ENCODE data around the gene STIP1. TPM values are rescaled to one million over a fixed set of nuclear protein-coding genes. Genes with fewer than 3 reads are reported as not detected.
A peak's percentile ranks its signal among the peaks of the same experiment; 100 is the strongest.

Gene STIP1
- total RNA-seq, 1 experiment from 2014 or later: 342 TPM

GRCh38 chr11:64222651-64223000, 36.7 kb downstream of the STIP1 start:
- no peak for DNase-seq (ENCODE audit: low spot score)

- DNase-seq (ENCODE audit: low spot score): no peak
Measured at GRCh38 chr11:64223001-64223651, 37.2 kb downstream of the STIP1 start.

- DNase-seq (ENCODE audit: low spot score): no peak
Measured at GRCh38 chr11:64224151-64224890, 38.4 kb downstream of the STIP1 start.

- DNase-seq (ENCODE audit: low spot score): no peak
Measured at GRCh38 chr11:64224891-64225607, 39.1 kb downstream of the STIP1 start.

GRCh38 chr11:64225608-64226506, 39.9 kb downstream of the STIP1 start, which contains the start of the genes NUDT22 and TRPT1:
NUDT22 (plus strand) TSS chr11:64226274; CDS start chr11:64226653, 379 bp downstream.
TRPT1 (minus strand) TSS chr11:64226186; CDS start chr11:64225860, 326 bp downstream.
- DNase-seq (ENCODE audit: low spot score): peak; percentile 94

DNA sequence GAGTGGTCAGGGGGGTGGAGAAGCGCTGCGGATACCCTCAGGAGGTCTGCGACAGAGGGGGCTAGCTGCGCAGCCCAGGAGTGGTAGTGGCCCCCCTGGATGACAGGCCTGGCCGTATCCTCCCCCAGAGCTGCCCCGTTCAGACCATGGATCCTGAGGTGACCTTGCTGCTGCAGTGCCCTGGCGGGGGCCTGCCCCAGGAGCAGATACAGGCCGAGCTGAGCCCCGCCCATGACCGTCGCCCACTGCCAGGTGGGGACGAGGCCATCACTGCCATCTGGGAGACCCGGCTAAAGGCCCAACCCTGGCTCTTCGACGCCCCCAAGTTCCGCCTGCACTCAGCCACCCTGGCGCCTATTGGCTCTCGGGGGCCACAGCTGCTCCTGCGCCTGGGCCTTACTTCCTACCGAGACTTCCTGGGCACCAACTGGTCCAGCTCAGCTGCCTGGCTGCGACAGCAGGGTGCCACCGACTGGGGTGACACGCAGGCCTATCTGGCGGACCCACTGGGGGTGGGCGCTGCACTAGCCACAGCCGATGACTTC, 40.6 kb downstream of the STIP1 start:
- peak; percentile 59 for DNase-seq (ENCODE audit: low spot score)

GRCh38 chr11:64227405-64227956, 41.5 kb downstream of the STIP1 start:
- DNase-seq (ENCODE audit: low spot score): no peak

GRCh38 chr11:64229090-64229743, 43.2 kb downstream of the STIP1 start:
- no peak for DNase-seq (ENCODE audit: low spot score)

DNA sequence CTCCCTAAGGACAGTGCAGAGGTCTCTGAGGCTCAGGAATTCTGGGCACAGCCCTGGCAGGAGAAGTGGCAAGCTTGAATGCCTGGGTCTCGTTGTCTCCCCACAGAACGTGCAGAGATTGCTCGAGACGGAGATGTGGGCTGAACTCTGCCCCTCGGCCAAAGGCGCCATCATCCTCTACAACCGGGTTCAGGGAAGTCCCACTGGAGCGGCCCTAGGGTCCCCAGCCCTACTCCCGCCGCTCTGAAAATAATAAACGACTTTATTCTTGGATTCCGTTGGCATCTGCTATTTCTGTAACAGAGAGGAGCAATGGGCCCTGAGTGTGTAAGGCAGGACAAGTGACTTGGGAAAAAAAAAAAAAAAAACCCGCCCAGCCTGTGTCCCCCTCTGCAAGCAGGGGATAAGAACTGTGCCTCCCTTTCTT, 43.8 kb downstream of the STIP1 start:
- no peak for DNase-seq (ENCODE audit: low spot score)

DNA sequence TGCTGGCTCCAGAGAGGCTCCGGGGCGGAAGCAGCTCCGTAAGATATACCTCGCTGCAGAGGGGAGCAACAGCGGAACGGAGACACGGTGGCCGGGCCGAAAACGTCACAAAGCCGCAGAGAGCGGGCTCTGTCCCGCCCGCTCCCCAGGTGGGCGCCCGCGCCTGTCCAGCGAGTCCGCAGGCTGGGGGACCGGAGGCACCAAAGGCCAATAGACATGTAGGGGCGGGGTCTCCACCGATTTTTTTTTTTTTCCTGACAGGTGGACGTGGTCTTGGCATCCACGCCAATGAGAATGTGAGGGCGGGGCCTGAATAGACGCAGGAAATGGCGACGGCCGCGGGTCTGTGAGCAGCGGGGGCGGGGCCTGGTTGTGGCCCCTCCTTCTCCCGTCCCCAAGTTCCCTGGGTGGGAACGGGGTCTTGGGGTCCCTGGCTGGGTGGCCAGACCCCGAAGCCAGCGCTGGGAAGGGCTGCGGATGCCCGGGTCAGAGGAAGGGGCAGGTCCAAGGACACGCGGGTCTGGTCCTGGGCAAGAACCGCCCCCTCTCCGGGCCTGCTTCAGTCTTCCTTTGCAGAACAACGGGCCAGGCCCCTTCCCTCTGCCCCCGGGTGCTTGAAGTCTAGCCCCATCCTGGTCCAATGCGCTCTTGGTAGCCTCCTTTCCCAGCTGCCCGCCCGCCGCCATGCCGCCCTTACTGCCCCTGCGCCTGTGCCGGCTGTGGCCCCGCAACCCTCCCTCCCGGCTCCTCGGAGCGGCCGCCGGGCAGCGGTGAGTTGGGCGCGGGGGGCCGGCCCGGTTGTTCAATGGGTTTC, 44.4 kb downstream of the STIP1 start, which contains the start of gene DNAJC4:
DNAJC4 (plus strand) TSS at position 378 of the 814 bp plus-strand sequence; CDS start at position 685, 307 bp downstream.
- peak; percentile 93 for DNase-seq (ENCODE audit: low spot score)

DNA sequence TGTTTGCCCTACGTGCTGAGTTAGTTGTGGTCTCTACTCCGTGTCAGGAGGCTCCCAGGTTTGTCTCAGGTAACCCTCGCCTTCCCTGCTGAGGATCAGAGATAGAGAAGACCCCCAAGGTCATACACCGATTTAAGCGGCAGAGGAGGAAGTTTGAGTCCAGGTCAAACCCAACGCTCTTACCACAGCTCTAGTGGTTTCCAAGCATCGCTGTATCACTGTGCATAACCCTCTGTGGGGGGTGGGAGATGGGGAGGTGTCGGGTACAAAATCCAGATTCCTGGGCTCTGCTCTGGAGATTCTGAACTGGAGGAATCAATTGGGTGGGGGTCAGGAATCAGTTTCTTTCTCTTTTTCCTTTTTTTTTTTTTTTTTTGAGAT, 45.0 kb downstream of the STIP1 start:
- DNase-seq (ENCODE audit: low spot score): no peak

- DNase-seq (ENCODE audit: low spot score): no peak
Measured at GRCh38 chr11:64231546-64231945, 45.6 kb downstream of the STIP1 start.

DNA sequence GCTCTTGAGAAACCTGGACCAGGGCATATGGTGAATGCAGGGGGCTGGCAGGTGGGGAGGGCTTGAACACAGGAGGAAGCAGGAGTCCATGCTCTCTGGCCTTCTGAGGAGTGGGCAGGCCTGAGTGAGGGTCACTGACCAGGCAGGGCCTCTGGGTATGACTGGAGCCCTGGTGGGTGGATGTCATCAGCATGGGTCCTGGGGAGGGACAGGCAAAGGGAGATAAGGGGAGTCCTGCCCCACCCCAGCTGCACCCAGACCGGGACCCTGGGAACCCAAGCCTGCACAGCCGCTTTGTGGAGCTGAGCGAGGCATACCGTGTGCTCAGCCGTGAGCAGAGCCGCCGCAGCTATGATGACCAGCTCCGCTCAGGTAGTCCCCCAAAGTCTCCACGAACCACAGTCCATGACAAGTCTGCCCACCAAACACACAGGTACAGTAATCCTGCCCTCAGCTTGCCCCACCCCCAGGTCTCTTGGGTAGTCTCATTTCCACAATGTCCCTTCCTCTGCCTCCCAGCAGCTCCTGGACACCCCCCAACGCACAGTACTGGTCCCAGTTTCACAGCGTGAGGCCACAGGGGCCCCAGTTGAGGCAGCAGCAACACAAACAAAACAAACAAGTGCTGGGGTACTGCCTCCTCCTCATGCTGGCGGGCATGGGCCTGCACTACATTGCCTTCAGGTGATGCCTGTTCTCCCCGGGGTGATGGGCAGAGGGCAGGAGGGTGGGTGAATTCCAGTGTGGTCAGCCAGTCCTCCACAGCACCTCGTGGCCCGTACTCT, 46.4 kb downstream of the STIP1 start:
- DNase-seq (ENCODE audit: low spot score): no peak

- no peak for DNase-seq (ENCODE audit: low spot score)
Measured at GRCh38 chr11:64232967-64233315, 47.0 kb downstream of the STIP1 start.

- DNase-seq (ENCODE audit: low spot score): peak; percentile 44
Measured at GRCh38 chr11:64233913-64234586, 48.1 kb downstream of the STIP1 start, which contains the start of gene VEGFB. VEGFB (plus strand) TSS chr11:64234584; CDS start chr11:64234834, 250 bp downstream.

- DNase-seq (ENCODE audit: low spot score): peak; percentile 51
Measured at GRCh38 chr11:64234647-64235379, 48.8 kb downstream of the STIP1 start.
